ENCODE data around the gene NUDT14. TPM values are rescaled to one million over a fixed set of nuclear protein-coding genes. Genes with fewer than 3 reads are reported as not detected.

The NUDT14 gene
- total RNA-seq, 2 experiments from 2014 or later, result 25.3 to 27.9 TPM

- Mint-ChIP-seq H3K27ac (no peak within 1 kb of the TSS), H3K4me3 (peak within 1 kb of the TSS; percentile 58), H3K27me3 (ENCODE audit: low read depth) (peaks cover 22% of the 10 kb centered on the region), H3K36me3 (ENCODE audit: low read depth) (no peaks in the 10 kb centered on the region), H3K4me1 (ENCODE audit: low read depth) (peaks cover 22% of the 10 kb centered on the region), H3K9me3 (ENCODE audit: insufficient read depth) (no peaks in the 10 kb centered on the region)
- POLR2A ChIA-PET, result no interaction called here
- DNase-seq, result peak; percentile 64
- peak; percentile 53 for ATAC-seq
- CTCF ChIA-PET, result interaction anchor here (1.1 to 2.7 kb wide), 6 partner anchors 12 to 183 kb away, joined by 3 to 7 read pairs (median 4); no protein-coding TSS in a partner anchor
Observed at GRCh38 chr14:105168496-105168978, 12.6 kb downstream of the NUDT14 start, which contains the start of gene JAG2. Gene JAG2 (minus strand): TSS chr14:105168776. CDS start chr14:105168420, 356 bp downstream.

GRCh38 chr14:105168093-105168420 is 13.1 kb downstream of the NUDT14 start:
- ATAC-seq (no peak), DNase-seq (no peak)
- Mint-ChIP-seq H3K9me3 (ENCODE audit: insufficient read depth) (no peaks in the 10 kb centered on the region), H3K27ac (no peak overlapping the region), H3K4me3 (peak overlapping the region; percentile 31), H3K27me3 (ENCODE audit: low read depth) (peaks cover 22% of the 10 kb centered on the region), H3K36me3 (ENCODE audit: low read depth) (no peaks in the 10 kb centered on the region), H3K4me1 (ENCODE audit: low read depth) (peaks cover 19% of the 10 kb centered on the region)
- CTCF ChIA-PET, result interaction anchor here (1.1 to 1.6 kb wide), 5 partner anchors 12 to 183 kb away, joined by 3 to 7 read pairs (median 3); no protein-coding TSS in a partner anchor
- POLR2A ChIA-PET, result no interaction called here

- Mint-ChIP-seq H3K9me3 (ENCODE audit: insufficient read depth) (no peaks in the 10 kb centered on the region), H3K27ac (no peak overlapping the region), H3K4me3 (peak overlapping the region; percentile 31), H3K4me1 (ENCODE audit: low read depth) (peaks cover 19% of the 10 kb centered on the region), H3K36me3 (ENCODE audit: low read depth) (no peaks in the 10 kb centered on the region), H3K27me3 (ENCODE audit: low read depth) (peaks cover 22% of the 10 kb centered on the region)
- ATAC-seq (no peak), DNase-seq (no peak)
- POLR2A ChIA-PET, result no interaction called here
- CTCF ChIA-PET, result interaction anchor here (1.1 to 1.6 kb wide), 5 partner anchors 13 to 184 kb away, joined by 3 to 7 read pairs (median 3); no protein-coding TSS in a partner anchor
Observed at GRCh38 chr14:105167303-105168092, 13.6 kb downstream of the NUDT14 start.

- no peak overlapping the region for H3K27ac Mint-ChIP-seq
Observed at GRCh38 chr14:105166571-105167302, 14.4 kb downstream of the NUDT14 start.

GRCh38 chr14:105165761-105166485 is 15.2 kb downstream of the NUDT14 start:
- peaks cover 15% of the 10 kb centered on the region for H3K4me1 Mint-ChIP-seq (ENCODE audit: low read depth)
- no peak overlapping the region for H3K4me3 Mint-ChIP-seq
- no peak overlapping the region for H3K27ac Mint-ChIP-seq
- CTCF ChIA-PET, result interaction anchor here (1.1 to 1.8 kb wide), 2 partner anchors 29 to 186 kb away, joined by 3 to 5 read pairs; no protein-coding TSS in a partner anchor
- peaks cover 19% of the 10 kb centered on the region for H3K27me3 Mint-ChIP-seq (ENCODE audit: low read depth)
- ATAC-seq (no peak), DNase-seq (no peak)
- no peaks in the 10 kb centered on the region for H3K36me3 Mint-ChIP-seq (ENCODE audit: low read depth)
- H3K9me3 Mint-ChIP-seq (ENCODE audit: insufficient read depth), result no peaks in the 10 kb centered on the region
- POLR2A ChIA-PET, result no interaction called here

More at GRCh38 chr14:105166571-105167302, 14.4 kb downstream of the NUDT14 start:
- ChIA-PET CTCF (no interaction called here), POLR2A (no interaction called here)
- Mint-ChIP-seq H3K4me1 (ENCODE audit: low read depth) (peaks cover 19% of the 10 kb centered on the region), H3K9me3 (ENCODE audit: insufficient read depth) (no peaks in the 10 kb centered on the region), H3K36me3 (ENCODE audit: low read depth) (no peaks in the 10 kb centered on the region), H3K27me3 (ENCODE audit: low read depth) (peaks cover 20% of the 10 kb centered on the region), H3K4me3 (no peak overlapping the region)
- DNase-seq, result no peak
- ATAC-seq, result no peak

- Mint-ChIP-seq H3K4me3 (no peak overlapping the region), H3K4me1 (ENCODE audit: low read depth) (peaks cover 10% of the 10 kb centered on the region), H3K9me3 (ENCODE audit: insufficient read depth) (no peaks in the 10 kb centered on the region), H3K27ac (no peak overlapping the region), H3K27me3 (ENCODE audit: low read depth) (peaks cover 18% of the 10 kb centered on the region), H3K36me3 (ENCODE audit: low read depth) (no peaks in the 10 kb centered on the region)
- ATAC-seq (no peak), DNase-seq (no peak)
- ChIA-PET CTCF (interaction anchor here (1.1 to 1.8 kb wide), 3 partner anchors 30 to 187 kb away, joined by 3 to 5 read pairs (median 4); no protein-coding TSS in a partner anchor), POLR2A (no interaction called here)
Observed at GRCh38 chr14:105165134-105165704, 15.9 kb downstream of the NUDT14 start.

GRCh38 chr14:105163040-105163742 is 17.9 kb downstream of the NUDT14 start:
- ATAC-seq, result no peak
- POLR2A ChIA-PET, result no interaction called here
- Mint-ChIP-seq H3K4me1 (ENCODE audit: low read depth) (peaks cover 2% of the 10 kb centered on the region), H3K36me3 (ENCODE audit: low read depth) (no peaks in the 10 kb centered on the region), H3K9me3 (ENCODE audit: insufficient read depth) (no peaks in the 10 kb centered on the region), H3K27me3 (ENCODE audit: low read depth) (peaks cover 8% of the 10 kb centered on the region), H3K4me3 (no peak overlapping the region), H3K27ac (no peak overlapping the region)
- CTCF ChIA-PET, result no interaction called here
- DNase-seq, result no peak

GRCh38 chr14:105162669-105162979 is 18.5 kb downstream of the NUDT14 start:
- no peaks in the 10 kb centered on the region for H3K9me3 Mint-ChIP-seq (ENCODE audit: insufficient read depth)
- H3K27me3 Mint-ChIP-seq (ENCODE audit: low read depth), result peaks cover 8% of the 10 kb centered on the region
- no peak for DNase-seq
- CTCF ChIA-PET, result no interaction called here
- H3K4me3 Mint-ChIP-seq, result no peak overlapping the region
- H3K36me3 Mint-ChIP-seq (ENCODE audit: low read depth), result no peaks in the 10 kb centered on the region
- POLR2A ChIA-PET, result no interaction called here
- ATAC-seq, result no peak
- no peaks in the 10 kb centered on the region for H3K4me1 Mint-ChIP-seq (ENCODE audit: low read depth)
- H3K27ac Mint-ChIP-seq, result no peak overlapping the region

GRCh38 chr14:105161964-105162668 is 19.0 kb downstream of the NUDT14 start:
- ATAC-seq (peak; percentile 35), DNase-seq (peak; percentile 39)
- H3K4me3 Mint-ChIP-seq, result no peak overlapping the region
- POLR2A ChIA-PET, result no interaction called here
- no peaks in the 10 kb centered on the region for H3K9me3 Mint-ChIP-seq (ENCODE audit: insufficient read depth)
- no peaks in the 10 kb centered on the region for H3K4me1 Mint-ChIP-seq (ENCODE audit: low read depth)
- CTCF ChIA-PET, result no interaction called here
- peaks cover 8% of the 10 kb centered on the region for H3K27me3 Mint-ChIP-seq (ENCODE audit: low read depth)
- no peaks in the 10 kb centered on the region for H3K36me3 Mint-ChIP-seq (ENCODE audit: low read depth)
- H3K27ac Mint-ChIP-seq, result no peak overlapping the region

GRCh38 chr14:105161309-105161708 is 19.8 kb downstream of the NUDT14 start:
- DNase-seq (no peak), ATAC-seq (no peak)
- no peaks in the 10 kb centered on the region for H3K9me3 Mint-ChIP-seq (ENCODE audit: insufficient read depth)
- POLR2A ChIA-PET, result no interaction called here
- no peaks in the 10 kb centered on the region for H3K27me3 Mint-ChIP-seq (ENCODE audit: low read depth)
- no peaks in the 10 kb centered on the region for H3K36me3 Mint-ChIP-seq (ENCODE audit: low read depth)
- no peaks in the 10 kb centered on the region for H3K4me1 Mint-ChIP-seq (ENCODE audit: low read depth)
- CTCF ChIA-PET, result no interaction called here
- no peak overlapping the region for H3K27ac Mint-ChIP-seq
- H3K4me3 Mint-ChIP-seq, result no peak overlapping the region

GRCh38 chr14:105160776-105161175 is 20.3 kb downstream of the NUDT14 start:
- ChIA-PET CTCF (no interaction called here), POLR2A (no interaction called here)
- Mint-ChIP-seq H3K9me3 (ENCODE audit: insufficient read depth) (no peaks in the 10 kb centered on the region), H3K27me3 (ENCODE audit: low read depth) (no peaks in the 10 kb centered on the region), H3K4me3 (no peak overlapping the region), H3K36me3 (ENCODE audit: low read depth) (no peaks in the 10 kb centered on the region), H3K27ac (no peak overlapping the region), H3K4me1 (ENCODE audit: low read depth) (no peaks in the 10 kb centered on the region)
- ATAC-seq, result no peak
- DNase-seq, result no peak
